ENCODE measurements around the gene CHRND.

CHRND gene

DNA sequence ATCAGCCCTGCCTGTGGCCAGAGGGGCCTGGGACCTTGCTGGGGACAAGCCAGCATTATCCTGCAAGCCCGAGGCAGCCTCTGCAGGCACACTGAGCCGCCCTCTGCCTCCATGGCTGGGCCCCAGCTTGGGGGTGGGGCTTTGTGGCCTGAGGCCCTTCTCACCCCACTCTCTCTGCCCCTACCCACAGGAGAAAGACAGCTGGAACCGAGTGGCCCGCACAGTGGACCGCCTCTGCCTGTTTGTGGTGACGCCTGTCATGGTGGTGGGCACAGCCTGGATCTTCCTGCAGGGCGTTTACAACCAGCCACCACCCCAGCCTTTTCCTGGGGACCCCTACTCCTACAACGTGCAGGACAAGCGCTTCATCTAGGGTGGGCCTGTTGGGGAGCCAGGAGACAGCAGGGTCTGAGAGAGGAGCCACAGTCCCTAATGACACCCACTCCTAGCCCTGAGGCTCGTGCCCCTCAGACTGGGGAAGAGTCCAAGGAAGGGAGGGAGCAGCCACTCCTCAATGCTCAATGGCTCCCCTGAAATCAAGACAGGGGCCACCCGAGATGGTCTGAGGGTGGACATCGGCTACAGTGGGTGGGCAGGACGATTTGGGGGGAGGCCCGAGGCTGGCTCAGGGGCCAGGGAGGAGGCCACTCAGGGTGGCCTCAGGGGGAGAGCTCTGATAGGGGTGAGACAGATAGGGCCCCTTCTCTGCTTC, 9.1 kb downstream of the CHRND start:
- H3K4me3 Mint-ChIP-seq = no peak overlapping the region
- H3K9me3 Mint-ChIP-seq = peaks cover 6 to 8% of the 10 kb centered on the region in 2 donors
- DNase-seq = no peak
- H3K4me1 Mint-ChIP-seq = peaks cover 11 to 14% of the 10 kb centered on the region in 2 donors
- H3K36me3 Mint-ChIP-seq = peaks cover 0 to 7% of the 10 kb centered on the region in 2 donors
- no peak for ATAC-seq (replicated peaks)
- H3K27me3 Mint-ChIP-seq = peaks cover 27 to 41% of the 10 kb centered on the region in 2 donors
- no peak overlapping the region for H3K27ac Mint-ChIP-seq

DNA sequence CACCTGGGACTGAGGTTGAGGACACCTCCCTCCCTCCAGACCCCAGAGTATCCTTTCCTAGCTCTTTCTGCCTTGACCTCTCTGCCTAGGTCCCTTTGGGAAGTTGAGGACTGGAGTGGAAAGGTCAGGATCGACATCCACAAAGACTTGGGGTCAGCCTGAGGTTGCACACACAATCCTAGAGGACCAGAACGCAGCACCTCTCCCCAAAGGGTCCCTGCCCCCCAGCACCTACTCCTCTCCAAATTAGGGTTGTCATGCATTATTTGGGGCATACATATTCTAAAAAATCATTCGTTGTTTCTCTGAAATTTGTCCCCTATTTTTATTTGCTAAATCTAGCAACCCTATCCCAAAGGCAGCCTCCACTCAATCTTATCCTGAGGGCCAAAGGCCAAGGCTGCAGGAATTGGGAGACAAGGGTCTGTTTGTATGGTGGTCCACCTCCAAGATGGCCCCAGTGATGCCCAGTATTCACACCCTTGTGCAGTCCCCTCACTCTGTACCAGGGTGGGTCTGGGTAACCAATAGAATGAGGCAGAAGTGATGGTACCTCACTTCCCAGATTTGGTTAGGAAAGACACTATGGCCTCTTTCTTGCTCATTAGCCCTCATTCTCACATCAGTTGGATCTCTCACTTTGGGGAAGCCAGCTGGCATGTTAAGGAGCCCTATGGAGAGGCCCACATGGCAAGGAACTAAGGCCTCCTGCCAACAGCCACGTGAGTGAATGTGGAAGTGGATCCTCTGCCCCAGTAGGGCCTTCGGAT, 10.0 kb downstream of the CHRND start:
- no peak overlapping the region for H3K27ac Mint-ChIP-seq
- peaks cover 6 to 8% of the 10 kb centered on the region in 2 donors for H3K9me3 Mint-ChIP-seq
- DNase-seq (no peak), ATAC-seq (replicated peaks) (no peak)
- peaks cover 14 to 18% of the 10 kb centered on the region in 2 donors for H3K4me1 Mint-ChIP-seq
- peaks cover 27 to 40% of the 10 kb centered on the region in 2 donors for H3K27me3 Mint-ChIP-seq
- H3K4me3 Mint-ChIP-seq = no peak overlapping the region
- H3K36me3 Mint-ChIP-seq = peaks cover 0 to 7% of the 10 kb centered on the region in 2 donors

DNA sequence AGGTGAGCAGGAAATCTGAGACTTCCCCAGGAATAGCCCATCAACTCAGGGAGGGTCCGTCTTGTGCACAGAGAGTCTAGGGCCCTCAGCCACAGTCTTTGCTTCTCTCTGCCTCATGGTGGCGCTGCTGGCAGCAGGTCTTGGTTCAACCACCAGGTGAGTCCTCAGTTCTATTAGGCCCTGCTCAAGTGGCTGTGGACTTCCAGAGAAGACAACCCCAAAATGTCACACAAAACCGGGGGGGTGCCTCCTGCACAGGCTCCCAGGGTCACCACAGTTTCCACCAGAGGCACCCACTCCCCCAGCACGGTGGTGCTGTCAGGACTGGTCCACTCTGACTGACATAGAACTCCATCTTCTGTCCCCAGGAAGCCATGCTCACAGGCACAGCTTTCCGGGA, 11.1 kb downstream of the CHRND start:
- no peak overlapping the region for H3K4me3 Mint-ChIP-seq
- H3K27me3 Mint-ChIP-seq = peaks cover 27 to 35% of the 10 kb centered on the region in 2 donors
- peaks cover 18 to 26% of the 10 kb centered on the region in 2 donors for H3K4me1 Mint-ChIP-seq
- peaks cover 0 to 7% of the 10 kb centered on the region in 2 donors for H3K36me3 Mint-ChIP-seq
- peaks cover 6 to 8% of the 10 kb centered on the region in 2 donors for H3K9me3 Mint-ChIP-seq
- ATAC-seq (replicated peaks) = peak in 1 of 2 donors; percentile 21
- no peak for DNase-seq
- H3K27ac Mint-ChIP-seq = no peak overlapping the region

DNA sequence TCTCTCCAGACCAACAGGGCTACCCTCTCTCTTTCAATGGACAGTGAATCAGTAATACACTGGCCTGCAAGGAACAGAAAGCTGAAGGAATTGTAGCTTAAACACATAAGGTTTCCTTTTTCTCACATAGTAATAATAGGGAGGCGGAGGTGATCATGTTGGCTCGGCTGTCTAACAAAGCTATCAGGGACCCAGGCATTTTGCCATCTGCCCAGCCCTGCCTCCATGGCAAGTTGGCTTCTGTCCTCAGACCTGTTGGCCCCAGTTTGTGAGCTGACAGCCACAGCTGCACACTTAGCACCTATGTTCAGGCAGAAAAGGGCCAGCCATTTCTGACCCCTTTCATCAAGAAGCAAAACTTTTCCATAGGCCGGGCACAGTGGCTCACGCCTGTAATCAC, 11.5 kb downstream of the CHRND start:
- Mint-ChIP-seq H3K4me1 (peaks cover 20 to 30% of the 10 kb centered on the region in 2 donors), H3K9me3 (peaks cover 6 to 8% of the 10 kb centered on the region in 2 donors), H3K36me3 (peaks cover 0 to 7% of the 10 kb centered on the region in 2 donors), H3K4me3 (no peak overlapping the region), H3K27ac (no peak overlapping the region), H3K27me3 (peaks cover 27 to 35% of the 10 kb centered on the region in 2 donors)
- ATAC-seq (replicated peaks) = no peak
- no peak for DNase-seq

DNA sequence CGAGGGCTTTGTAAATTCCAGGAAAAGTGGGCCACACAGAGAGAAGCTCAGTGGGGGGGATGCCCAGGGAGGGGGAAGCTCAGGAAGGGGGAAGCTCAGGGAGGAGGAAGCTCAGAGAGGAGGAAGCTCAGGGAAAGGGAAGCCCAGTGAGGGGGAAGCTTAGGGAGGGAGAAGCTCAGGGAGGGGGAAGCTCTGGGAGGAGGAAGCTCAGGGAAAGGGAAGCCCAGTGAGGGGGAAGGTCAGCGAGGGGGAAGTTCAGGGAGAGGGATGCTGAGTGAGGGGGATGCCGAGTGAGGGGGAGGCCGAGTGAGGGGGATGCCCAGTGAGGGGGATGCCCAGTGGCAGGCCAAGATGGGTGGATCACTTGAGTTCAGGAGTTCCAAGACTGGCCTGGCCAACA, 12.7 kb downstream of the CHRND start:
- DNase-seq = no peak
- Mint-ChIP-seq H3K4me1 (peaks cover 20 to 34% of the 10 kb centered on the region in 2 donors), H3K27ac (peak overlapping the region; percentile 14), H3K4me3 (peak overlapping the region in 1 of 2 donors; percentile 54), H3K36me3 (peaks cover 5 to 10% of the 10 kb centered on the region in 2 donors), H3K27me3 (peaks cover 27 to 35% of the 10 kb centered on the region in 2 donors), H3K9me3 (peaks cover 6 to 8% of the 10 kb centered on the region in 2 donors)
- peak in 1 of 2 donors; percentile 34 for ATAC-seq (replicated peaks)

DNA sequence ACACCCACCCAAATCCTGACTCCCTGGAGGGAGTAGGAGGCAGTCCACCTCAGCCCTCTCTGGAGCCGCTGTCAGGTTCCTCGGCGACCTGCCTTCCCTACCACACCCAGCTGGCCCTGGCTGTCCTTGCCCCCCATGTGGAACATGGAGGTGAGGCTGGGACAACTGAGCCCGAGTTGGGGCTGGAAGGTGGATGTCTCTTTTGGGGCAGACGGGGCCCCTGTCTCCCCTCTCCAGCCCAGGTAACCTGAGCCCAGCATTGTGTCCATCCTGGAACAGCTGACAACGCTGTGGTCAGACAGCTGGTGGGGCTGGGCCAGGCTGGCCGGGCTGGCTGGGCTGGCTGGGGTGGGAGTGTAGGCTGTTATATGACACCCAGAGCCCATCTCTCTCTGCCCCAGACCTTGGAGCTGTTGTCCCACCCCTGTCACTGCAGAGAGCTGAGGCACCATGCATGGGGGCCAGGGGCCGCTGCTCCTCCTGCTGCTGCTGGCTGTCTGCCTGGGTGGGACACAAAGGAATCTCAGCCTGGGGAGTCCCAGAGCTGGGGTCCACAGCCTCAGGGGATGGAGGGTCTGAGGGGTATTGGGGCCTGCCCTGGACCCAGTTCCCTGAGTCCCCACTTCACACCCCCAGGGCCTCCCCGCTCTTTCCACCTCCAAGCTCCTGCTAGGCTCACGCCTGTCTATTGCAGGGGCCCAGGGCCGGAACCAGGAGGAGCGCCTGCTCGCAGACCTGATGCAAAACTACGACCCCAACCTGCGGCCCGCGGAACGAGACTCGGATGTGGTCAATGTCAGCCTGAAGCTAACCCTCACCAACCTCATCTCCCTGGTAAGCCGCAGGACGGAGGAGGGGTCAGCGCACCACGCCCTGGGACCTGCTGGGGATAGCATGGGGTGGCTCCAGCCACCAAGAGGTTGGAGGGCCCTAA, 13.6 kb downstream of the CHRND start, which contains the start of gene CHRNG:
Gene CHRNG (plus strand): TSS at position 395 of the 934 bp plus-strand sequence. CDS start 56 bp downstream, at position 451.
- DNase-seq (no peak), ATAC-seq (replicated peaks) (no peak)
- Mint-ChIP-seq H3K4me1 (peaks cover 22 to 38% of the 10 kb centered on the region in 2 donors), H3K27ac (no peak within 1 kb of the TSS), H3K4me3 (peak within 1 kb of the TSS in 1 of 2 donors; percentile 54), H3K36me3 (peaks cover 9 to 14% of the 10 kb centered on the region in 2 donors), H3K9me3 (peaks cover 6 to 8% of the 10 kb centered on the region in 2 donors), H3K27me3 (peaks cover 27 to 35% of the 10 kb centered on the region in 2 donors)

DNA sequence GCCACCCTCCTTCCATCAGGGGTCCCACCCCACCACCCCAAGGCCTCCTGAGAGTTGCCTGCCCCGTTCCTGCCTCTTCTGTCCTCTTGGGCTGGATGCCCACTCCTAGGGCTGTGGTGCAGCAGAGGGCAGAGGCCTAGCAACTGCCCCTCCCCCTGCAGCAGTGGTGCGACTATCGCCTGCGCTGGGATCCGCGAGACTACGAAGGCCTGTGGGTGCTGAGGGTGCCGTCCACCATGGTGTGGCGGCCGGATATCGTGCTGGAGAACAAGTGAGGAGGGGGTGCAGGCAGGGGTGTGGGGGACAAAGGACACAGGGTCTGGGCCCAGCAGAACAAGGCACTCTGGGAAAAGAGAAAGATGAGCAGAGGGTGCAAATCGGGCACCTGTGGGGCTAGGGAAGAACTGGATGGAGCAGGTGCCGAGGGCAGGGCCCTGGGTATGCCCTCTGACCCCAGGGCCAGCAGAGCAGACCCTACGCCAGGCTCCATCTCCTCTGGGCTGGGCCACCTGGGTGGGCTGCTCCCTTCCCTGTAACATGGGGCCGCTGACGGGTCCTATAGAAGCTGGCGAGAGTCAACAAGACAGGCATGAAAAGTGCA, 14.6 kb downstream of the CHRND start:
- DNase-seq (no peak), ATAC-seq (replicated peaks) (no peak)
- Mint-ChIP-seq H3K27me3 (peaks cover 24 to 30% of the 10 kb centered on the region in 2 donors), H3K27ac (no peak overlapping the region), H3K9me3 (peaks cover 6 to 8% of the 10 kb centered on the region in 2 donors), H3K4me1 (peaks cover 22 to 42% of the 10 kb centered on the region in 2 donors), H3K36me3 (peaks cover 12 to 21% of the 10 kb centered on the region in 2 donors), H3K4me3 (no peak overlapping the region)

DNA sequence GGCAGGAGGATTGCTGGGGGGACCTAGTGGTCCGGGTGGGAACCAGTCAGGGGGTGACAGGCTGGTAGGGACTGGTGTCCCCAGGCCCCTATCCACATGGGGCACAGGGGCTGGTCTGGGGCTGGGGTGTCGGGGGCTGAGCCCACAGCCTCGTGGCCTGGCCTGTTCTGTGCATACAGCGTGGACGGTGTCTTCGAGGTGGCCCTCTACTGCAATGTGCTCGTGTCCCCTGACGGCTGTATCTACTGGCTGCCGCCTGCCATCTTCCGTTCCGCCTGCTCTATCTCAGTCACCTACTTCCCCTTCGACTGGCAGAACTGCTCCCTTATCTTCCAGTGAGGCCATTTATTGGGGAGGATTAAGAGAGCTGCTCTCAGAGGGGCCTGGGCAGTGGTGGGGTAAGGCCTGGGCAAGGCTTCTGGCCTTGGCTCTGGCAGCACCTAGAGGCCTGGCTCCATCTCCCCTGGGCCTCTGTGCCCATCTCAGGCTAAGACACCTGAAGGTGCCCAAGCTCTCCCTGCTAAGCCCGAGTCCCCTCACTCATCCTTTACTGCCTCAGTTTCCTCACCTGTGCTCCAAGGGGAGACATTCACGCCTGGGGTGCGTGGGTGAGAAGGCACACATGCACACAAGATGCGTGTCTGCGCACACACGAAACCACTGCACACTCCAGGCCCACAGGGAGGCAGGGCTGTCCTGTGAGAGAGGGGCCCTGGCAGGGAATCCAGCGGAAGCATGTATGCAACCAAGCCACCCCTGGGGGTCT, 15.4 kb downstream of the CHRND start:
- DNase-seq = no peak
- peak; percentile 43 to 58 for ATAC-seq (replicated peaks)
- peaks cover 21% of the 10 kb centered on the region in 2 donors for H3K27me3 Mint-ChIP-seq
- peak overlapping the region; percentile 27 for H3K27ac Mint-ChIP-seq
- peaks cover 2 to 4% of the 10 kb centered on the region in 2 donors for H3K9me3 Mint-ChIP-seq
- peaks cover 22 to 43% of the 10 kb centered on the region in 2 donors for H3K4me1 Mint-ChIP-seq
- no peak overlapping the region for H3K4me3 Mint-ChIP-seq
- peaks cover 14 to 25% of the 10 kb centered on the region in 2 donors for H3K36me3 Mint-ChIP-seq

DNA sequence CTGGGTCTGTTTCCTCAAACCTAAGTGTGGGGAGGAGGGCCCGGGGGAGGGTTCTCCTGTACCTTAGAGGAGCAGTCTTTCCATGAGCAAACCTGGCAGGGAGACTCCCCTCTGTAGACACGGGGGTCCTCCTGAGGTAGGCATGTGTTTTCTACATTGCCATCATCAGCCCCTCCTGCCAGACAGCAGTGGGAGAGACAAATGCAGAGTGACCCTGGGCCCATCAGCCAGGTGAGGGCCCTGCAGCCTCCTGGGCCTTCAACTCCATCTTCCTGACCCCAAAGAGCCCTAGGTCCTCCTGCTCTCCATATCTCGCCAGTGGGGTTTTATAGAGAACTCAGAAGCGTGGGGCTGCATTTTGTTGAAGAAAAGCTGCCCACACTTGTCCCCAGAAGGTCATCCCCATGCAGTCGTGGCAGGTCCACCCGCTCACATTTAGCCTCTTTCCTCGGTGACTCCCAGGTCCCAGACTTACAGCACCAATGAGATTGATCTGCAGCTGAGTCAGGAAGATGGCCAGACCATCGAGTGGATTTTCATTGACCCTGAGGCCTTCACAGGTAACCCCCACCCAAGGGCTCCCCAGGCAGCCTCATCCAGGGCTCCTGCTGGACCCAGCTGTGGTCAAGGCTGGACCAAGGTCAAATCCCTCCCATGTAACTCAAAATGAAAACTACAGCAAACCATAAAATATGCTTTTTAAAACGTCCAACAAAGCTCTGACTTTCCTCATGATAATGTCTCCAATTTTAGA, 16.2 kb downstream of the CHRND start:
- H3K4me1 Mint-ChIP-seq = peaks cover 25 to 48% of the 10 kb centered on the region in 2 donors
- peak overlapping the region; percentile 77 for H3K27ac Mint-ChIP-seq
- no peak for ATAC-seq (replicated peaks)
- no peak overlapping the region for H3K4me3 Mint-ChIP-seq
- no peaks in the 10 kb centered on the region for H3K9me3 Mint-ChIP-seq
- DNase-seq = no peak
- H3K27me3 Mint-ChIP-seq = peaks cover 16 to 17% of the 10 kb centered on the region in 2 donors
- H3K36me3 Mint-ChIP-seq = peaks cover 19 to 26% of the 10 kb centered on the region in 2 donors

DNA sequence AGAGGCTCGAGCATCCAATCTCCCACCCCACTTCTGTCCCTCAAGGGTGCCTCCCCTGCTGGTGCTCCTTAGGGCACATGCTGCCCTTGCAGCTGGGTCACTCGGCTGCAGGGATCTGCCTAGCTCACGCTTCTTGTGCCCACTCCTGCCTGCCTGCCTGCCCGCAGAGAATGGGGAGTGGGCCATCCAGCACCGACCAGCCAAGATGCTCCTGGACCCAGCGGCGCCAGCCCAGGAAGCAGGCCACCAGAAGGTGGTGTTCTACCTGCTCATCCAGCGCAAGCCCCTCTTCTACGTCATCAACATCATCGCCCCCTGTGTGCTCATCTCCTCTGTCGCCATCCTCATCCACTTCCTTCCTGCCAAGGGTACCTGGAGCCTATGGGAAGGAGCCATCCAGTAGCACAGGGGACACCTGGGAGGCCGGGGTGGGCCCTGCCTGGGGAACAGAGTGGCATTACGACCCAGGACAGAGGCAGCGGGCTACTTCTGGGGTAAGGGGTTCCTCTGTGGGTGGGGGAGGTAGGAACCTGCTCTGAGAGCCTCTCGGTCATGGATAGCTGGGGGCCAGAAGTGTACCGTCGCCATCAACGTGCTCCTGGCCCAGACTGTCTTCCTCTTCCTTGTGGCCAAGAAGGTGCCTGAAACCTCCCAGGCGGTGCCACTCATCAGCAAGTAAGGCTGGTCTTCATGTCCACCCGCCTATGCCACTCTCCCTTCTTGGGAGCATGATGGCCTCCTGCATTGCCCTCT, 16.9 kb downstream of the CHRND start:
- H3K27me3 Mint-ChIP-seq = peaks cover 11 to 16% of the 10 kb centered on the region in 2 donors
- no peak for DNase-seq
- no peaks in the 10 kb centered on the region for H3K9me3 Mint-ChIP-seq
- no peak overlapping the region for H3K4me3 Mint-ChIP-seq
- peaks cover 23 to 27% of the 10 kb centered on the region in 2 donors for H3K36me3 Mint-ChIP-seq
- ATAC-seq (replicated peaks) = no peak
- H3K27ac Mint-ChIP-seq = no peak overlapping the region
- H3K4me1 Mint-ChIP-seq = peaks cover 25 to 56% of the 10 kb centered on the region in 2 donors

DNA sequence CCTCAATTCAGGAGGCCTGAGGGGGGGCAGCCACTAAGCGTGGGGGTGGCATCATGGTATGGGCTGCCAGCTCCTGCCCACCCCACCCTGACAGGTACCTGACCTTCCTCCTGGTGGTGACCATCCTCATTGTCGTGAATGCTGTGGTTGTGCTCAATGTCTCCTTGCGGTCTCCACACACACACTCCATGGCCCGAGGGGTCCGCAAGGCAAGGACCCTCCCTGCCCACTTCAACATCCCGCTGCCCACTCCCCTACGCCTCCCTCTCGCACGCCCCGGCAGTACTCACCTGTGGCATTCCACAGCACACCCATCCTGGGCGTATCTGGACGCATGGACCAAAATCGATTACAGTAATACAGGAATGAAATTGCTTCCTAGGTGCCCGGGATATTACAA, 17.5 kb downstream of the CHRND start:
- peaks cover 23 to 58% of the 10 kb centered on the region in 2 donors for H3K4me1 Mint-ChIP-seq
- H3K4me3 Mint-ChIP-seq = no peak overlapping the region
- H3K36me3 Mint-ChIP-seq = peaks cover 28 to 33% of the 10 kb centered on the region in 2 donors
- H3K9me3 Mint-ChIP-seq = no peaks in the 10 kb centered on the region
- no peak overlapping the region for H3K27ac Mint-ChIP-seq
- peaks cover 7 to 12% of the 10 kb centered on the region in 2 donors for H3K27me3 Mint-ChIP-seq
- no peak for ATAC-seq (replicated peaks)
- DNase-seq = no peak

All from stimulated activated naive B cell treated with anti-CD40 and anti-IgM and Interleukin-4, amounts not matched to agents 10 μg/mL and 1 μg/mL and 100 μg/mL, for 72 hours (primary cell).